Testis (tissue), 2 donors: ENCODE data around the gene NEAT1.

Experiments
- POLR2A ChIP-seq: fragments of 450-650 bp; IDR thresholded peaks from one replicate; pipeline ENCODE4 v1.6.1; 2017; ENCODE audit warnings: antibody characterized with exemption, mild to moderate bottlenecking, moderate library complexity
- TF ChIP-seq, protein P1 (sequence below), 3 experiments: fragments of 450-650 bp in 2 of 3; fragments of 200-600 bp in 1 of 3; sonication (generic) in 1 of 3; IDR thresholded peaks; one replicate each; pipeline ENCODE4 v1.5.1; 2016 to 2019; ENCODE audit warnings: antibody characterized with exemption in 3 of 3, mild to moderate bottlenecking in 2 of 3, moderate library complexity in 1 of 3

DNA sequence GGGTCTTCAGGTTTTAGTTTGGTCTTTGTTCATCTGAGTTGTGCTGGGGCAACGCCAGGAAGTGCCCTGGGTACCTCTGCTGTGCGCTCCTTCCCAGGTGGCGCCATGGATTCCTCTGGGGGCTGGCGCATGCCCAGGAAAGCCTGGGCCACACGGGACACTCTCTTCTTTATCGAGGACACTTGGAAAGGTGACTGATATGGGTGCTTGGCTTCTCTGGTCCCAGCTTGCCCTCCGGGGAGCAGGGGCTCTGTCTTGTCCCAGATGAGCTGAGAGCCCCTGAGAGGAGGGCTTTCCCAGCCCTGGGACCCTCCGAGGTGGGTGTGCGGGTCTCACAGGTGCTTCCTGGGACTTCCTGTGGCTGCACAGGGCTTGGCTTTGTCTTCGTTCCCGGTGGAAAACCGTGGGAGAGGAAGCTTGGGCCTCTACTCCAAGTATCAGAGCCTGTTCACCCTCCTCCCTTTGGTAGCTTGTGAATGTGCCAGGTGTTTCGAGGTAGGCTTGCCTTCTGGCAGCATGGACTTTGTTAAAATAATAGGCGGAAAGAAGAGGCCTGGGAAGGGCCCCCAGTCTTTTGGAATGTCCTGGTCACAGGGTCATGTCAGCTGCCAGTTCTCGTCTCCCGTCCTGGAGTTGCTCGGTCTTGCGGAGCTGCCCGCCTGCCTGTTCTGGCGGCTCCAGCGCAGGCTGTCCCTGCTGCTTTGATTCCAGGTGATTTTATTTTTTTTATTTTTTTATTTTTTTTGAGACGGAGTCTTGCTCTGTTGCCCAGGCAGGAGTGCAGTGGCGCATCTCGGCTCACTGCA is 10.1 kb upstream of the NEAT1 start:
- TF ChIP-seq, protein P1, sequence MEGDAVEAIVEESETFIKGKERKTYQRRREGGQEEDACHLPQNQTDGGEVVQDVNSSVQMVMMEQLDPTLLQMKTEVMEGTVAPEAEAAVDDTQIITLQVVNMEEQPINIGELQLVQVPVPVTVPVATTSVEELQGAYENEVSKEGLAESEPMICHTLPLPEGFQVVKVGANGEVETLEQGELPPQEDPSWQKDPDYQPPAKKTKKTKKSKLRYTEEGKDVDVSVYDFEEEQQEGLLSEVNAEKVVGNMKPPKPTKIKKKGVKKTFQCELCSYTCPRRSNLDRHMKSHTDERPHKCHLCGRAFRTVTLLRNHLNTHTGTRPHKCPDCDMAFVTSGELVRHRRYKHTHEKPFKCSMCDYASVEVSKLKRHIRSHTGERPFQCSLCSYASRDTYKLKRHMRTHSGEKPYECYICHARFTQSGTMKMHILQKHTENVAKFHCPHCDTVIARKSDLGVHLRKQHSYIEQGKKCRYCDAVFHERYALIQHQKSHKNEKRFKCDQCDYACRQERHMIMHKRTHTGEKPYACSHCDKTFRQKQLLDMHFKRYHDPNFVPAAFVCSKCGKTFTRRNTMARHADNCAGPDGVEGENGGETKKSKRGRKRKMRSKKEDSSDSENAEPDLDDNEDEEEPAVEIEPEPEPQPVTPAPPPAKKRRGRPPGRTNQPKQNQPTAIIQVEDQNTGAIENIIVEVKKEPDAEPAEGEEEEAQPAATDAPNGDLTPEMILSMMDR (IDR thresholded peaks at IDR 0.05) = no peak
- TF ChIP-seq POLR2A = no peak
